Inferior parietal cortex (tissue), 1 donor: ENCODE data around the gene LHPP.
"Not testable (repeated sequence)": the region's sequence is repeated elsewhere in the genome, so short reads cannot be mapped to it uniquely, and the experiment has no call there.

ENCODE experiments used
- DNase-seq: peaks from one replicate; pipeline ENCODE4 v3.0.0-alpha.2; 2016; ENCODE audit errors: extremely low spot score

The LHPP gene

DNA sequence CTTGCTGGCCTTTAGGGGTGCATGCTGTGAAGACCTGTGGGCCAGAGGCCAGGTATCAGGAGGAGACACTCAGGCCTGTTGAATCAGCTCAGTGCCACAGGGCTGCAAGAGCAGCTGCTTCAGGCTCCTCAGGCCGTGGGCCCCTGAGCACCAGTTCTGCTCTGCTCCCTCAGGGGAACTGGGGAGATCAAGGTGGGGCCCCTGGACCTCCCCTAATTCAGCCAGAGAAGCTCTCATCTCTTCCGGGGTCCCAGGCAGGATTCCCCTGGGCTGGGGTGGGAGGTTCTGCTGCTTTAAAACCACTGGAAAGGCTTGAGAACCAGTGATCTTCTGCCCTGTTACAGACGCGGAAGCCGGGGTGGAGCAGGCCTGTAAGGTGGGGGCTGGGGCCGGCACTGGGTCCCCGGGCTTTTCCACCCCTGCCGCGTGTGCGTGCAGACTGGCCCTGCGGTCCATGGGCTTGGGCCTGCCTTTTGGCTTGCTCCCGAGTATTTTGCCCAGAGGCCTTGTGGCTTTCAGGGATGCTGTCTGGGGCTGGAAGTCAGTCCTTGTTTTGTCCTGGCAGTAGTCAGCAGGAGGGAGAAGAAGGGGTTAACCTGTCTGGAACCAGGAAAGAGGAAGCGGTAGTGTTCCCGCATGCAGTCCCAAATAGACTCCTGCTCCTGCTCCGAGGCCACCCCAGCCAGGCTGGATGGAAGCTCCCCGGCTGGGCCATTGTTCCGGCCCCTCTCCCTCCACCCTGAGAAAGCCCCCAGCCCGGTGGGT is 74.3 kb downstream of the LHPP start:
- no peak for DNase-seq

DNA sequence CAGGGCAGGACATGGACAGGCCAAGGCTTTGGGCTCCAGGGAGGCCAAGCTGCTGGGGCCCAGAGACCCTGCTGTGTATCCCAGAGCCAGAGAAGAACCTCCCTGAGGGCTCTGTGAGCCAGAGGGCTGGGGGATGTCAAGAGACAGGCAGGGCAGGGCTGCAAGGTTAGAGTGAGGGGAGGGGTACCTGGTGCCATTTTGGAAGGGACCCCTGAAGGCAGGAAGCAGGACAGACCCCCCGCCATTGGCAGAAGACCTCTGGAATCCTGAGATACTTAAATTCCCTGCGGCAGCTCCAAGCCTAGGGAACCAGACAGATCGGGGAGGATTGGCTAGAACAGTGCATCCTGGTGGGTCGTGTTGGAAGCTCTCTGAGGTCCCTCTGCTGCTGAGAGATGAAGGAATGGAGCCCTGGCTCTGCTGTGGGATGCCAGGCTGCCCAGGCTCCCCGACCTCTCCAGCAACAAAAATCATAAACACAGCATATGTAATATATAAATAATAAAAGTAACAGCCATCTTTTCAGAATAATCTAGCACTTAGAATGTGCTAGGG is 75.0 kb downstream of the LHPP start:
- DNase-seq: no peak

DNA sequence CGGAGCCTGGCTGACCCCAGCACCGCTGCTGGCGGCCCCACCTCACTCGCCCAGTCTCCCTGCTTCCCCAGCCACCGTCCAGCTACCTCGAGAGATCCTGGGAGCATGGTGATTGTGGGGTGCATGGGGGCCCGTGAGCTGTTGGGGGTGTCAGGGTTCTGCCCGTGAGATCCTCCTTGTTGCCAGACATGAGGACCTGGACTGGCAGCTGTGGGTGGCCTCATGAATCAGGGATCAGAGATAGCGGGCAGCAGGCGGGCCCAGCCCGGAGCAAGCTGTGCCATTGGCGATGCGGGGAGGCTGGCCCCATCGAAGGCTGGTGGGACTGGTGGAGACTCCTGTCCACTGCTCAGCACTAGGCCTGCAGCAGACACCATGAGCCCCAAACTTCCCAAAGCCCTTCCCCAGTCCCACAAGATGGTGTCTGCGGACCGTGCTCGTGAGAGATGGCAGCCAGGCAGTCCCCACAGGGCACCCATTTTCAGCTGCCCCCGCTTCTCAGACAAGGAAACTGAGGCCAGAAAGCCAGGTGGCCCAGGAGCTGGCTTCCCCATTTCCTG is 75.6 kb downstream of the LHPP start:
- no peak for DNase-seq

DNA sequence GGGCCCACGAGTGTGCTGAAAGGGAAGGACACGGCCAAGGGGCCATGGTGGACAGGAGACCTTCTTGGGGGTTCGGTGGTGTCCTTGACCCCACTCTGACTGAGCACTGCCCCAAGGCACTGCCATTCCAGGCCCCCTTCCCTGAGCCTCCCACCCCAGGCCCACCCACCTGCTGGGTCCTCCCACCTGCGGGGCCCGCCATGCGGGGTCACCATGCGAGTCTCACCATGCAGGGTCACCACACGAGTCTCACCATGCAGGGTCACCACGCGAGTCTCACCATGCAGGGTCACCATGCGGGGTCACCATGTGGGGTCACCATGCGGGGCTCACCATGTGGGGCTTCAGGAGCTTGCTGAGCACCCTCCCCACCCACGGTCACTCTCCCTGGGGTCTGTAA is 76.3 kb downstream of the LHPP start:
- no peak for DNase-seq

DNA sequence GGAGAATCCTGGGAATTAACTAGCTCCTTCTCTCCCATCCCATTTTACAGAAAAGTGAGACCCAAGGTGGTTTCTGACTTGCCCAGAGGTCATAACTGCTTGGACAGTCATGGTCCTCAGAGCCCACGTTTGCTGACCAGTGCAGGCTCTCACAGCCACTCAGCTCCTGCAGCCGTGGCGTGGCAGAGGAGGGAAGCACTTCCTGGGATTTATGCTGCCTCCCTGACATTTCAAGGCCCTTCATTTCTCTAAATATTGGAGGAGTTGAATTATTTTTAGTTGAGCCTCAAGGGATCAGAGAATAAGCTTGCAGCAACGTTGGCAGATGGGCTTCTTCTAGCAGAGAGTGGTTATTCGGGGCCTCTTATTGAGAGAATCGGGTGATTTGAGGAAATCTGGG is 77.1 kb downstream of the LHPP start:
- no peak for DNase-seq

DNA sequence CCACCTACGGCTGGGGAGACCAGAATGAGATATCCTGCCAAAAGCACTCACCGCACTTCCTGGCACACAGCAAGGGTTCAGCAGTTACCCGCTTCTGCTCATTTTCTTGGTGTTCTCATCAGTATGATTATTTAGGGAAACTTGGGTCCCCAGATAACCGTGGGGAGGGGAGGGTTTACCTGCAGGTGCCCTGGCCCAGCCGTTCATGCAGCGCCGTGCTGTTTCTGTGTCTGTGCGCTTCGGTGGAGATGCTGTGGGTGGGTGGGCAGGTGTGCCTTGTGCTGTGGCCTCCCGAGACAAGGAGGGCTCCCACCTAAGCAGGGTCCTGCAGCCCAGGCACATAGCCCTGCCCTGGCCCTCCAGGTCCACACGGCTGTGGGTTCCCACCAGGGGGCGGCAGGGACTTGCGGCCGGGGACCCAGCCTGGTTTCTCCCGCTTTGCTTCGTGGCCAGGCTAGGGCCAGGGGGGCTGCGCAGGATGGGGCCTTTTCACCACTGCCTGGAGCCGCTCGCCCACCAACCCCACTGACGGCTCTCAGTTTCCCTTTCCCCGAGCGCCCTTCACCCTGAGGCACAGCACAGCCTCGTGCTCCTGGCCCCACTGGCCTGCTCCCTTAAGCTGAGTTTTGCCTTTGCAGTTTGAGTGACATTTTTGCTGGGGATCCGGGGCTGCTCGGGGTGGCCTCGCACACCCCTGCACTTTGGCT is 78.5 kb downstream of the LHPP start:
- no peak for DNase-seq

DNA sequence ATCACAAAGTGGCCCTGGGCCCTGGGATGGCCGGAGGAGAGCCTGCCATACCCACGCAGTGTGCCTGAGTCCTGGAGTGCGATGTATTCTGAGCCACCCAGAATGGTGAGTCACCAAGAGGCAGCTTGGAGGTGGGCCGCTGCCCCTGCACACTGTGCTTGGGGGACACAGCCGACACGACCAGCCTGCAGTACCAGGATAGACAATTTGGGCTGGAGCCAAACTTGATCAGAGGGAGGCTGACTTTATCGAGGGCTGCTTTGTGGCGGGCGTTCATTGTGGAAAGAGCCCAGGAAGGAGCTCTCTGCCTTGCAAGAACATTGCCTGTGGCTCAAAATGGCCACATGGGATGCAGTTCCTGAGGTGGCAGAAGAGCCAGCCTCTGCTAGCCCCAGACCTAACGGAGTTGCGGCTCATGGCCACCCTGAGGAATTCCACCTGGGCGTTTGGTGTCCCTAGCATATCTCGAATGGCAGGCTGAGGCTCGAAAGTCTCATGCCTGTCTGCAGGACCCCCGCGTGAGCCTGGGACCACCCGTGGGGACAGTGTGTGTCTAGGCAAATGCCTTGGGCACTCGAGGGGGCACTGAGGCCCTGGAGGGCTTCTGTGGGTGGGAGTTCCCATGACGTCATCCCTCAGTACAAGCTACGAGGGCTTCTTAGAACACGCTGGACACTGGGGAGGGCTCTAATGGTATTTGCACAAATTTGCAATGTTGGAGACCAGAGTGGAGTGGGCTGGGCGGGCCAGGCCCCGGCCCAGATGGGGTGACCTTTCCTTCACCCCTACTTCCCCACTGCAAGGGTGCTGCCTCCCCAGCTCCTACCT is 79.7 kb downstream of the LHPP start:
- no peak for DNase-seq

DNA sequence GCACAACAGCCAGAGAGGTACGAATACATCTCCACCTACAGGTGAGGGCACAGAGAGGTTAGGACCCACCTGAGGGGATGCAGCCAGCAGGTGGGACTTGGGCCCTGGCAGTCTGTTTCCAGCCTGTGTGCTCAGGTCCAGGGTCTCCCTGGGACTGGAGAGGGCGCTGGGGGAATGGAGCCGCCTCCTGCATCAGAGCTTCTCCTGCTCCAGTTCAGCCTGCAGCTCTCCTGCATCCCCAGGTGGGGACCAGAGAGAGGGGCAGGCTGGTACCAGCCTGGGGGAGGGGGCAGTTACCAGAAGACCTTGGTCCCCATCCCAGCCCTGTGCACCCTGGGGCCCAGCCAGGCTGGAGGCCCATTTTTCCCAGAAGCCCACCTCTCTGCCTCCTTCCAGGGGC is 80.7 kb downstream of the LHPP start:
- no peak for DNase-seq

DNA sequence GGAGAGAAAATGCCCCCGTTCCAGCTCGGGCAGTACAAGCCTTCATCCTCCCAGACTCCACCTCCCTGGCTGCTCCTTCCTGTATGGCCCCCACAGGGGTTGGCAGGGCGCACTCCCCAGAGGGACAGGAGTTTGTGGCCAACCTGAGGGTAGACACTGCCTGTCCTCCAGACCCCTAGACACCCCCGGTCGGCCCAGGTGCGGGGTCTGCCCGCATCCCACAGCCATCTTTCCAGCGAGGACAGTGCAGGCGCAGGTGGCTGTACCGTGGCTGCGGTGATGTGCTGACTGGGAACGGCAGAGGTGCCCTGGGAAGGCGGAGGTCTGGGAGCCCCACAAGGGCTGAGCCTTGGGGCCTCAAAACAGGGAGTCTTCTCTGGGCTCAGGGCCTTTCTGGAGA is 81.5 kb downstream of the LHPP start:
- DNase-seq: no peak

DNA sequence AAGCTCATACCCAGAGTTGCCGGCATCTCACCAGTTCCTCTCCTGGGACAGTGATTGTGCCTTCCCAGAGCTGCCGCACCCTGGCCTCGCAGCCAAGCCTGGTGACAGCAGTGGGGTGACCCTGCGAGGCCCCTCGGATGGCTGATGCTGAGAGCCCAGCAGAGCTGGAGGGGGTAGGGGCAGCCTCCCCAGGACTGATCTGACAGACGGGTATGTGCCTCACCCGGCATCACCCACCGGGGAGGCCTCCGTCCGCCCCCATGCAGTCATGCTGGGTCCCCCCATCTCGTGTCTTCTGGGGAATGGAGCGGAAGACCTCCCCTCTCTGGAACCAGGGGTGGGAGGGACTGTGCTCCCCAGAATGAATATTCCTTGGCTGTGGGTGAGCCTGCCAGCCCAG is 82.3 kb downstream of the LHPP start:
- DNase-seq: no peak

DNA sequence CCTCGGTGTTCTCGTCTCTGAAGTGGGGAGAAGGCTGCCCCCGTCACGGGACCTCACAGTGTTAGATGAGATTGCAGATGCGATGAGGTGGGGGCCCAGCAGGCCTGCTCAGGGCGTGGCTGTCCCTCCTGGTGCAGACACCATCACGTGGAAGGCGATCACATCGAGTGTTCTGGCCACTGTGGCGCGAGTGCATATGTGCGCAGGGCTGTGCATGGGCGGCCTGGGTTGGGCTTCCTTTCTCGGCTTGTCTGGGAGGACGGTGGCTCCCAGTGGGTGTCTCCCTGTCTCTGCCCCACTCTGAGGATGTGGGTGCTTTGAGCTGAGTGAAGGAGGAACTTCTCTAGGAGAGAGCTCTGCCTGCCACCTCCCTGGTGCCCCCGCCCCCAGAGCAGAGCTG is 83.1 kb downstream of the LHPP start:
- no peak for DNase-seq

DNA sequence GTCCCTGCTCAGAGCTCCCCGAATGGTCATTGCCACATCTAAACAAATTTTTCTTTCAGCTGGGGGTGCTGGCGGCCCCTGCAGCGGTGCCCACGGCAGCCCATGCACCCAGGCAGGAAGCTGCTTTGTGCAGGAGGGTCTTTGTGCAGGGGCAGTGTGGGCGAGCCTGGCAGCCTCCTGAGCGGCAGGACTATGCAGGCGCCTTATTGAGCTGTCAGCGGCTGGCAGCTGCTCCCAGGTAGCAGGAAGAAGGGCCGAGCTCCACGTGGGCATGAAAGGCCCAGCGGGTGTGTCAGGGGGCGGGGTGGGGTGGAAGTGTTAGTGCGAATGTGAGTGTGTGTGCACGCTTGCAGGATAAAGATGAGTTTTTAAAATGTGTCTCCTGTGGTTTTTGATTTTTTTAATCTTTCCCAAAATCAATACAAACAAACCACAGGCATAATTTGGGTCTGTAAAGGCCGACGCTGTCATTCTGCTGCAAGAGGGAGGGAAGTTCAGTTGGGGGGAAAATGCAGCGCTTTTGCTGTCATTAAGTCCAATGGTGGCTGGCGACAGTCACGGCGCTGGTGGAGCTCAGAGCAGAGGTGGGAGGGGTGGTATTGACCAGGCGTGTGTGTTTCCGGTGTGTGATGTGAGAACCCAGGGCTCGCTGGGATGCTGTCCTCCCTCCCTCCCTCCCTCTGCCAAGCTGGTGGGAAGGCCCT is 83.9 kb downstream of the LHPP start:
- no peak for DNase-seq

DNA sequence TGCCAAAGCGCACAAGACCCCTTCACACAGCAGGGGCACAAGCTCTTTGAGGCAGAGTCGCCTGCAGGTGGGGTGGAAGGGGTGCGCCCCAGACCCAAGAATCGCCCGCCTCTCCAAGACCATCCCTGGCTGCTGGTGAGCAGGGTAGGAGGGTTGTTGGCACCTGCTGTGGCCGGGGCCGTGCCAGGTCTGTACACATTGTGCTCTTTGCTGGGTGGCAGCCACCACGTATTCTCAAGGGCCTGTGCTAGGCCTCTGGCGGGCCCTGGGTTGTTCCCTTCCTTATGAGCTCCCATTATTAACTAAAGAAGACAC is 84.4 kb downstream of the LHPP start:
- DNase-seq: no peak

DNA sequence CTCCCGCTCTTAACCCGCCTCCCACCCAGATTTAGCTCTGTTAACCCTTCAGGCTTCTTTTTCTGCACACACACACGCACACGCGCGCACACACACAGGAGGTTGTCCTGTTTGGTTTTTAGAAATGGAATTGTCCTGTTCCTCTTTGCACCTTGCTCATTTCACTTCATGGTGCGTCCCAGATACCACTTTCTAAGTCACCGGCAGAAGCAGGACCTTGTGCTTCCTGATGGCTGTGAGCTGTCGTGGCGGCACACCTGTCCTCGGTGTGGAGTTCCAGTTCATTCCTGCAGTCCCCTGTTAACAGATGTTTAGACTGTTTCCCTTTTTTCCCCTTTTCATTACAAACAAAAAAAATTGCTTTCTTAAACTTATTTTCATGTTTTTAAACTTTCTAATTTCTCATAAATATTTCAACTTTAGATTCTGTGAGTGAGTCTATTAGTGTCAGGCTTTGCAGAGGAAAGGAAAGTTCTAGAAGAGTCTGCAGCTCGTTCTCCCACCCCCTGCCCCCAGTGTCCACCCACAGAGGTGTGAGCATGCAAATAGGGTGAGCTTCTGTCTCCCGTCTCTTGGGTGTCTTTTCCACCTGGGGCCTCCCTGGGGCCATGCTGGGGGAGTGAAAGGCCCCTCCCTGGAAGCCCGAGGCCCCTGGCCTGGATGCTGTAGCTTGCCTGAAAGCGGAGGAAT is 85.5 kb downstream of the LHPP start:
- DNase-seq: no peak

DNA sequence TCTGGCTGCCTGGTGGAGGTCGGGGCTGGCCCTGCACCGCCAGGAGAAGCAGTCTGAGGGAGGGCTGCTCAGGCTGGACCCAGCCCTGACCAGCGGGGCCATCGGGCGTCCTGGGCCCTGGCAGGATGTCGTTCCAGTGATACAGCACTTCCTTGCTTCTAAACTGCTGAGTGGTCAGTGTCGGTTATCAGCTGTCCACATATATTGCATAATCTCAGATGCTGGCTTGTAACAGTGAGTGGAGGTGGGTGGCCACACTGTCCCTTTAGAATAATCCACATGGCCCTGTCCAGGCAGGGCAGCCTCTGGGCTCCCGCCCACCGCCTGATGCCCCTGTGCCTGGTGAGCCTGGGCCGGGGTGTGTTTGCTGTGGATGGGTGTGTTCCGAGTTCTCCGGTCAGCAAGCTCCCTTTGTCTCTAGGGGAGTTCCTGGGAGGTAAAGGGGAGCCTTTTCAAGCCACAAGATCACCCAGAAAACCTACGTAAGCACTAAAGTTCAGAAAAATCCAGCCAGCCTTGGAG is 86.1 kb downstream of the LHPP start:
- DNase-seq: no peak

DNA sequence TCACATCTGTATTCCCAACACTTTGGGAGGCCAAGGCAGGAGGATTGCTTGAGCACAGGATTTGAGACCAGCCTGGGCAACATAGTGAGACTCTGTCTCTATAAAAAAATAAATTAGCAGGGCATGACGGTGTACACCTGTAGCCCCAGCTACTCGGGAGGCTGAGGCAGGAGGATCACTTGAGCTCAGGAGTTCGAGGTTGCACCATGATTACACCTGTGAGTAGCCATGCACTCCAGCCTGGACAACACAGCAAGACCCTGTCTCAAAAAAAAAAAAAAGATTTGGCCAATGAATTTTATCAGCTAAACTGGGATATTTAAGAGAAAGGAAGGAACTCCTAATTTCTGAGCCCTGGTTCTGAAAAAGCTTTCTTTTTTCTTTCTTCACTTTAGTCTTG is 87.5 kb downstream of the LHPP start:
- DNase-seq: not testable (repeated sequence)

DNA sequence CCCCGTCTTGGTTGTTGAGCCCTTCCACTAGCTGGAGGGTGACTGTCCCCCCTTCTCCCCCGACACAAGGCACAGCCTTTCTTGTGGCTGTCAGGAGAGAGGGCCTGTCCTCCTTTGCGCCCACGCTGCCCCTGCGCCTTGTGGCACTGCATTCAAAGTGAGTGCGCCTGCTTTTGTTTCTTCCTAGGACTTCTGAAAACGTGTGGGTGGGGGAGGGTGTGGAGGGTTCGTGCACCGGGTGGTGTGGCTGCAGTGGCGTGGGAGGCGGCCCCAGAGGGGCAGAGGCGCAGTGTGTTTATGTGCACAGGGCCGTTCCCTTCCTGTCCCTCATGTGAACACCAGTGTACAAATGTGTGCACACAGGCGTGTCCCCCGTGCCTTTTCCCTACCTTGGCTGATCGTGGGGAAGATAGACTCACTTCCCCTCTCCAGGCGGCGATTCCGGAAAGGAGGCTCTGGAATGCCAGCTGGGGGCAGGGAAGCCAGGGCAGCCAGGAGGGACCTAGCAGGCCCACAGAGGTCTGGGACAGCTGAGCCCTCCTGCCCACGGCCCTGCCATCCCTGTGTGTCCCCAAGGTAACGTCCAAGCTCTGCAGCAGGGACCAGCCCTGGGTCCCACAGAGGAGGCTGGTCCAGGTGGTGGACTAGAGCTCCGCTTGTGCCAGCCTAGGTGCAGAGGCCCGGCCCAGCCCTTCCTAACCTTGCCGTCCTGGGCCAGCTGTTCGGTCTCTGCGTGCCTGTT is 88.8 kb downstream of the LHPP start:
- no peak for DNase-seq

DNA sequence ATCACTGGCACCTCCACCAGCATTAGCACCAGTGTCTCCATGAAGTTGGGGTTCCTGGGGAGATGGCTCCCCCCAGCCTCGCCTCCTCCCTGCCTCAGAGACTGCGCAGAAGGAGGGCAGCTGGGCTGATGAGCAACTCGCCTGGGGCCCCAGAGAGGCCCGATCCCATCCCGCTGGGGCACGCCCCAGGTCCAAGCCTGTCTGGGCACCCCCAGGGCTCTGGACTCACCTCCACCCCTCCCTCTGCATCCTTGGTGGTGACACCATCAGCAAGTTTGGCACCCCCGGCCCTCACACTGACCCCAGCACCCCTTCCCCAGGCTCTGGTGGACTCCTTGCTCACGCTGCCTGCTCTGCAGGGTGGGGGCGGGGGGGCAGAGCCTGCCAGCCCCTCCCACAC is 89.5 kb downstream of the LHPP start:
- DNase-seq: no peak

DNA sequence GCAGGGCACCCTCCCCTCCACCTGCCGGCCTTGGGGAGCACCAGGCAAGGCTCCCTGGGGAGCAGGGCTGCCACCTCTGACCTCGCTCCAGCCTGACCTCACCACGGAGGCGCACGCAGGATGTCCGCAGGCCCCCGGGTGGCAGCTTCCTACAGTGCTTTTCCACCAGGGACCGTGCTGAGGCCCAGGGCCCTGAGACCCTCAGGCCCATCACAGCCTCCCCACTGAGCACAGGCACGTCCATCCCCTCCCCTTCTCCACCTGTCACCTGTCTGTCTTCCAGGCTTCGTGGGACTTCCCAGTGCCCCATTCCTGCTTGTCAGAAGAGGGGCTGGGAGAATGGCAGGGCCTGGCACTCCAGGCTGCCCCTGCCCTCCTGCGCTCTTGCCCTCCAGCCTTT is 90.1 kb downstream of the LHPP start:
- no peak for DNase-seq

DNA sequence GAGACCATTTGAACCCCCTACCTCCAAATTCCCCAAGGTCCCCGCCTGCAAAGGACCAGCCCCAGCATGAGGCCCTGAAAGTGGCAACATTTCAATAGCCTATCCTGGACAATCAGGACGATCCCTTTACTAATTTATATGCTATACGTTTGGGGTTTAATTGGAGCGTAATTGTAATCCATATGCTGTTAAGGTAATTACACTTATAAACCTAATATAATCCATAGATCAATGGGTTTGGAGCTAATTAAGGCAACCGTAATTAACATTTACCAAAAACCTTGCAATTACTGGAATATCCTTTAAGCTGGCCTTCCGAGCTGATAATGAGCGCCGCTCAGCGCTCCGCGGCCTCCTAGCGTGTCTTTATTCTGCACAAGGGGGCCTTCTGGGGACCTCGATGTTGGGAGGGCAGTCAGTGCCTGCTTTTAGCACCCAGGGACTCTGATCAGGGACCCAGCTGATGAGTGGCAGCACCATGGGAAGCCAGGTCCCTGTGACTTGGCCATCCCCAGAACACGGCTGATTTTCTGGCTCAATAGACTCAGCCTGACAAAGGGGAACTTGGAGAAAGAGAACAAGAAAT is 91.2 kb downstream of the LHPP start:
- DNase-seq: no peak
